HL-60/S4 treated with phorbol 12-myristate 13-acetate at 8.2 ng/mL for 4 days and 3 days (cell line): ENCODE data around the gene HAGHL.
"Not testable (repeated sequence)": the region's sequence is repeated elsewhere in the genome, so short reads cannot be mapped to it uniquely, and the experiment has no call there.

ENCODE experiments used
- in situ Hi-C: fragments of 300-500 bp; cut with MboI; formaldehyde crosslinking; loops from 2 replicates; pipeline ENCODE4 v1.15.0; 2022; ENCODE audit warnings: low sequenced_read_pairs

HAGHL gene

GRCh38 chr16:766820-767640 lies 40.1 kb downstream of the HAGHL start:
- in situ Hi-C loops: no loop called here

- in situ Hi-C loops: no loop called here
These were observed 40.9 kb downstream of the HAGHL start for GRCh38 chr16:767743-768235.

GRCh38 chr16:768428-768827 lies 41.5 kb downstream of the HAGHL start:
- in situ Hi-C loops: no loop called here

- in situ Hi-C loops: no loop called here
These were observed 42.4 kb downstream of the HAGHL start for GRCh38 chr16:769184-769784.

GRCh38 chr16:769934-770333 lies 43.0 kb downstream of the HAGHL start:
- in situ Hi-C loops: no loop called here

GRCh38 chr16:770411-770810 lies 43.5 kb downstream of the HAGHL start:
- in situ Hi-C loops: no loop called here

- in situ Hi-C loops: no loop called here
These were observed 46.1 kb downstream of the HAGHL start for GRCh38 chr16:772959-773358.

GRCh38 chr16:774086-775001 lies 47.4 kb downstream of the HAGHL start:
- in situ Hi-C loops: no loop called here

GRCh38 chr16:775236-775796 lies 48.4 kb downstream of the HAGHL start:
- in situ Hi-C loops: no loop called here

GRCh38 chr16:776298-776697 lies 49.4 kb downstream of the HAGHL start:
- in situ Hi-C loops: not testable (repeated sequence)

- in situ Hi-C loops: no loop called here
These were observed 49.9 kb downstream of the HAGHL start for GRCh38 chr16:776824-777223.

- in situ Hi-C loops: no loop called here
These were observed 50.9 kb downstream of the HAGHL start for GRCh38 chr16:777826-778225.

- in situ Hi-C loops: no loop called here
These were observed 51.5 kb downstream of the HAGHL start for GRCh38 chr16:778447-778846.

GRCh38 chr16:778909-779527 lies 52.1 kb downstream of the HAGHL start:
- in situ Hi-C loops: no loop called here
